ENCODE results near the gene MRPL17.

- TF ChIP-seq CTCF (conservative IDR thresholded peaks at IDR 0.05) (no peak), ZFX (IDR thresholded peaks at IDR 0.05) (no peak)
These were observed 36.4 kb upstream of the MRPL17 start for GRCh38 chr11:6719576-6719975.

All from C4-2B (cell line).